Measurements from ENCODE around the gene RIC8B.
A peak's percentile ranks its signal among the peaks of the same experiment; 100 is the strongest.

The RIC8B gene

DNA sequence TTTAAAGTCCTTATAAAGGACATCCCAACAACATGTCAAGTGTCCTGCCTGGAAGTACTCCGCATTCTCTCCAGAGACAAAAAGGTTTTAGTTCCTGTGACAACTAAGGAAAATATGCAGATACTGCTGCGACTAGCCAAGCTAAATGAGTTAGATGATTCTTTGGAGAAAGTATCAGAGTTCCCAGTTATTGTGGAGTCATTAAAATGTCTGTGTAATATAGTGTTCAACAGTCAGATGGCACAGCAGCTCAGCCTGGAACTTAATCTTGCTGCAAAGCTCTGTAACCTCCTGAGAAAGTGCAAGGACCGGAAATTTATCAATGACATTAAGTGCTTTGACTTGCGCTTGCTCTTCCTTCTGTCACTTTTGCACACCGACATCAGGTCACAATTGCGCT lies 40.2 kb downstream of the RIC8B start:
- no peak for DNase-seq

DNA sequence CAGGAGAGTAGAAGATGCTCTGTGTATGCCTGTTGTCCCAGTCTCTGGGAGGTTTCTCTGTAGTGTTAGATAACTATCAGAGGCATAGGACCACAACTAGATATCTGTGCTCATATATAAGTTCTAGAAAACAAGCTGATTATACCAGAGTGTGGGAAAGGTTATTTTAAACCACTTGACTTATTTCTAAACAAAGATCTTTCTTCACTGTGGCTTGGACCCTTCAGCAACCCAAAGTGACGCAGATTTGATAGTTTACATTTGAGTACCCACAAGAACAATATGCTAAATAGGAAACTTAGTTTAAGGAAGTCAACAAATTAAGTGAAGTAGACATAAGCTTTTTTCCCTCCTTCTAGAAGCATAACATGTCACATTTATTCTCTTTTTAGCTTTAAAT lies 41.3 kb downstream of the RIC8B start:
- no peak for DNase-seq

DNA sequence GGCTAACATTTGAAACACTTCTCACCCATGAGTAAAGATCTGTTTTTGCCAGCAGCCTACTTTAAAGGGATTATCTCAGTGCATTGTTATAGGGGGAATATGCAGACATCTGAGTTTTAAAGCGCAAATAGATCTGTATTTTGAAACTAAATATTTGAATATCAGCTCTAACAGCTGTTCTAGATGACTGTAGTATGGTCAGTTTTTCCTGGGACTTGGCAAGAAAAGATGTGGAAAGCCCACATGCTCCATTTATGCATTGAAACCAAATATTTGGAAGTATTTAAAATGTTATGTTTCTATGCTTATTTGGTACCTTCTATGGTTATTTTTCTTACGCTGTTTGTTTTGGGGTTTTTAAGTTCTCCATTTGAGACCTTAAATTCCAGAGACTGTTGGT lies 41.7 kb downstream of the RIC8B start:
- DNase-seq = no peak

DNA sequence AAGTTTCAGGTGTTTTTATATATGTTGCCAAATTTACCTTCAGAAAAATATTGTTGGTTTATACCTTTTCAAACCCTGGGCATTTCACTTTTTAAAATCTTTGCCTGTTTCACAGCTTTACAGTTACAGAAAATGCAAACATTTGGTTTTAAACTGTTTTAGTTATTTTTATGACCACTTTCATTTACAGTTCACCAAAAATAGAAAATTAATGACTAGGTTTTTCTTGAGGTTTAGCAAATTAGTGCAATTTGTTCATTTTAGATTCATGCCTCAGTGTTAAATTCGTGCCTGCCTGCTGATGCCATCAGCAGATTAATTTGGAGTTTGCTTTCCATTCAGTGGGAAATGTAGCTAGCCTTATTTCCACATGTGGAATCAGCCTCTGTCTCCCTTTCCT lies 45.5 kb downstream of the RIC8B start:
- no peak for DNase-seq

DNA sequence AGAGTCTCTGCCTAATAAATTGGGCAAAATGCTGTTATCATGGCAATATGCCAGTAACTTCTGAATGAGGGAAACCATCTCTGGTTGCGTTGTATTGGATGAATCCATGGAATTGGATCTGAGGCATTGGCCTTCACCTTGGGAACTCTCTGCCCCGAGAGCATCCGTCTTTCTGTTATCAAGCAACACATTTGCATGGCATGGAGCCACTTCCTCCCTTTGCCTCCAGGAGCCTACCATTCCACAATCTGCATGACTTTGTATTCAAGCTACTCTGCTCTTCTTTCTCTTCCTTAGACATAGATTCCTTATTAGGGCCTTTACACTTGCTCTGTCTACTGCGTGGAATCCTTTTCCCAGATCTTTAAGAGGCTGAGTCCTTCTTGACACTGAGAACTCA lies 57.2 kb downstream of the RIC8B start:
- no peak for DNase-seq

DNA sequence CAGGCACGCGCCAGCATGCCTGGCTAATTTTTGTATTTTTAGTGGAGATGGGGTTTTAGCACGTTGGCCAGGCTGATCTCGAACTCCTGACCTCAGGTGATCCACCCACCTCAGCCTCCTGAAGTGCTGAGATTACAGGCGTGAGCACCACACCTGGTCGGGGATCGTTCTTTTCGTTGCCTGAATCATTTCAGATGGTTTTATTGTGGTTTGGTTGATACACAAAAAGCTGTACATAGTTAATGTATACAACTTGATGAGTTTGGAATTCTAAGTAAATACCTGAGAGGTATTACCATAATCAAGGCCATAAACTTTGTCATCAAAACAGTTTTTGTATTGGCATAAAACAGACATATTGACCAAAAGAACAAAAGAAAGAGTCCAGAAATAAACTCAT lies 63.3 kb downstream of the RIC8B start:
- no peak for DNase-seq

DNA sequence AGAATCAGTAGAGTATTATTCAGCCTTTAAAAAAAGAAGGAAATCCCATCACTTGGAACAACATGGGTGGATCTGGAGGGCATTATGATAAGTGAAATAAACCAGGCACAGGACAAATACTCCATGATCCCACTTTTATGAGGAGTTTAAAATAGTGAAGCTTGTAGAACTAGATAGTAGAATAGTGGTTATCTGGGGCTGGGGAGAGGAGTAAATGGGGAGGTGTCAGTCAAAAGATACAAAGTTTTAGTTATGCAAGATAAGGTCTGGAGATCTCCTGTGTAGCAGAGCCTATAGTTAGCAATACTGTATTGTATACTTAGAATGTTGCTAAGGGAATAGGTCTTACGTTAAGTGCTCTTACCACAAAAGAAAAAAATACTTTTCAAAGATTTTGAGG lies 64.9 kb downstream of the RIC8B start:
- DNase-seq = no peak

DNA sequence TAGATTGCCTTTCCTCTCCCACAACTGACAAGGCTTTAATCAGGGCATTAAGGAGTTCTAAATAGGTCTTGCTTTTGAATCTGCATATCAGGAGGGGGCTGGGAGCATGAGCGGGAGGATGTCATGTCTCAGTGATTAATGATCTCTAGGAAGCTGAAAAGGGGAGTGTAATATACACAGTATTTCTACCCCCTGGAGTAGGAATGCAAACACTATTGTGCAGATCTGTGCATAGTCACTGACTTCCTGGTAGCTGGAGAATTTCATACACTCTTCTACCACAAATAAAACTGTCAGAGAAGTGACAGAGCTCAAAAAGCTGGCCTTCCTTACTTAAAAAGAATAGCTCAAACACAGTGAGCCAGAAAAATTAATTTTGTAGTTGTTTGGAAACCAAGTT lies 65.8 kb downstream of the RIC8B start:
- no peak for DNase-seq

DNA sequence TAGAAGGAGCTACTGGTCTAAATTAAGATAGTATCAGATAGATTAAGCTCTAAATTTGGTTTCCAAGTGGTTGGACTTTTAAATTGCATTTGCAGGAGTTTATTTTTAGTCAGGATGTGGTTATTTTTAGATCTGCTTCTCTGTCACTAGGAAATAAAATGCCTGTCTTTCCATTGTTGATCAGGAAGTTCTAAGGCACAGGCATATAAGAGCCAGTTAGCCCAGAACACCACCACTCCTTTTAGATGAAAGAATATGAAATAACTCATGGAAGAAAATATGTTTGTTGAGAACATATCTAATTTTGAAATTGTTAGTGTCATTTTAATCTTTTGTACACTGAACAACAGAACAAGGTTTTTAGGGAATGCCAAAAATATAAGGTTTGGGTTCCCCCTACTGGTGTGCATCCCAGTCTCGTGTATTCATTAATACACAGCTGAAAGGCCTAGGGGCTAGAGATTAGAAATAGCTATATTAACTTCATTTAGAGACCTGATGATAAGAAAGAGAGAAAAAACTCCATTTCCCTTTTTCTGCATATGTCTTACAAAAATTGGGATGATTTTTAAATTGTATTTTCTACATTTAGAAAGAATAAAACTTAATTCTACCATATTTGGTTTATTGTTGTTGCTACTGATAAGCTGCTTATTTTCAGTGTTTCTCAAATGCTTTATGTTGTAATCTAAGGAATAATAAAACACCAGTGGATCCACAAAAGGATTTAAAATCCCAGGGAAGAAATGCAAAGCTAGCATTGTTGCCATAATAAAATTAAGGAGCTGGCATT lies 67.2 kb downstream of the RIC8B start:
- peak; percentile 50 for DNase-seq

DNA sequence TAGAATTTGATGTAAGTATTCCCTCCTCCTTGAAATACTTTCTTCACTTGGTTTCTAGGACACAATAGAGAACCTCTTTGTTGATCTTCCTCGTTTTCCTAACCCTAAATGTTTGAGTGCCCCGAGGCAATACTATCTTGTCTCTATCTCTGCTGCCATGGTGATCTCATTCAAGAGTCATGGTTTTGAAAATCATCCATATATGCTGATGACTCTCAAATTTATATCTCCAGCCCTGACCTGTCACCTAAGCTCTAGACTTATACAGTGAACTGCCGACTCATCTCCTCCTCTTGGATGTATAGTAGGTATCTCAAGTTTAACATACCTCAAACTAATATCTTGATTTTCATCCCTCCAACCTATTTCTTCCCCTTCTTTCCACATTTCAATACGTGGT lies 71.4 kb downstream of the RIC8B start:
- DNase-seq = no peak

DNA sequence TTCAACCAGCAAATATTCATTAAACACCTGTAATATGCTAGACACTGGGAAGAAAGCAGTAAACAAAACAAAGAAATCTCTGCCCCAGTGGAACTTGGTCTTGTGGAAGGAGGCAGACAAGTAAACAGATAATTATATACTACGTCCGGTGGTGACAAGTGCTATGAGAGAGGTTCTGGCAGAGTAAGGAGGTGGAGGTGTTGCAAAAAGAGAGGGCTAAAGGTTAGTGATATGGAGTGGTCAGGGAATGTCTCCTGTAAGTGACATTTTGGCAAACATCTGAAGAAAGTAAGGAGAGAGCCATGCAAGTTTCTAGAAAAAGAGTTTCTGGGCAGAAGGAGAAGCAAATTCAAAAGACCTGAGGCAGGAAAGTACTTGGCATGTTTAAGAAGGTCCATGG lies 73.4 kb downstream of the RIC8B start:
- DNase-seq = no peak

DNA sequence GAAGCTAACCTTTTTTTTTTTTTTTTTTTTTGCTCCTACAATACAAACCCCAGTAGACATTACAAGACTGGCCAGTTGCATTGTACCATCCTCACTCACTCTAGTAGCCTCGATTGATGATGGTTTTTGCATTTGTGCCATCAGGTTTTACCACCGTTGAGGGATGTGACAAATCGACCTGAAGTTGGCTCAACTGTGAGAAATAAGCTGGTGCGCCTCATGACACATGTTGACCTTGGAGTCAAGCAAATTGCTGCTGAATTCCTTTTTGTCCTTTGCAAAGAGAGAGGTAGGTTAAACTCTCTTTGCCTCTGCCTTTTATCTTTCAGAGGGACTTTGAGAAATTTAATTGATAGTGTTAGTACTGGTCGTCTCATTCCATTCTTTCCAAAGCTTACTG lies 76.8 kb downstream of the RIC8B start:
- DNase-seq = no peak

DNA sequence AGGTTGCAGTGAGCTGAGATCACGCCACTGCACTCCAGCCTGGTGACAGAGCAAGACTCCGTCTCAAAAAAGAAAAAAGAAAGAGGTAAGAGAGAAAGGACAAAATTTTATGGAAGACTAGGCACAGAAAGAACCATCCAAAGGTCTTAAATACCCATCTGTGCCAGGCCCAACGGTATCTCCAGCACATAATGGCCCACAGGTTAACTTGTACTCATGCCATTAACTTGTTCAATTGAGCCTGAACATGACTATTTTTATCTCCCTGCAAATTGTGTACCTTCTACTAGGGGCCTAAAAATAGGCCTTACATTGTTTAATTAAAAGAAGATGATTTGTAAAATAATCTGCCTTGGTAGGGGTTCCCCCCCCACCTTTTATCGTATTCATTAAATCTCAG lies 80.2 kb downstream of the RIC8B start:
- DNase-seq = no peak

DNA sequence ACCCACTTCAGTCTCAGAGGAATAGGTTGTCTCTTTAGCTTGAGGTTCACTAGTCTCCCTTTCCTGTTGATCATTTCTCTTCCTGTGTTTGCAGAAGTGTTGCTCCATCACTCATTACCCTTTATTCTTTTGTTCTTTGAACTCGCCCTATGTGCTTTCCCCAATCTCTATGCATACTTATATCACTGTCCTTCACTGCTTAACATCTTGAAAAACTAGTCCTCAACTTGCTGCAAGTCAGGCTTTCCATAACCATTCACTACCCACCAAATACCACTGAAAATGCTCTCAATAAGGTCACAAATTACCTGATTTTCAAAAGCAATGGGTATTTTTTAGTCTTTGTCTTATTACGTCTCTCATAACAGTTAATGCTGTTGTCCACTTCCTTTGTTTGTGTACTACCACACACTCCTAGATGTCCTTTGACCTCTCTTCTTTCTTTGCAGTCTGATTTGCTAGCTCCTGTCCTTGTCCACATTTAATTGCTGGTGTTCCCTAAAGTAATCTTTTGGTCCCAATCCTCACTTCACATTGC lies 80.8 kb downstream of the RIC8B start:
- DNase-seq = no peak

DNA sequence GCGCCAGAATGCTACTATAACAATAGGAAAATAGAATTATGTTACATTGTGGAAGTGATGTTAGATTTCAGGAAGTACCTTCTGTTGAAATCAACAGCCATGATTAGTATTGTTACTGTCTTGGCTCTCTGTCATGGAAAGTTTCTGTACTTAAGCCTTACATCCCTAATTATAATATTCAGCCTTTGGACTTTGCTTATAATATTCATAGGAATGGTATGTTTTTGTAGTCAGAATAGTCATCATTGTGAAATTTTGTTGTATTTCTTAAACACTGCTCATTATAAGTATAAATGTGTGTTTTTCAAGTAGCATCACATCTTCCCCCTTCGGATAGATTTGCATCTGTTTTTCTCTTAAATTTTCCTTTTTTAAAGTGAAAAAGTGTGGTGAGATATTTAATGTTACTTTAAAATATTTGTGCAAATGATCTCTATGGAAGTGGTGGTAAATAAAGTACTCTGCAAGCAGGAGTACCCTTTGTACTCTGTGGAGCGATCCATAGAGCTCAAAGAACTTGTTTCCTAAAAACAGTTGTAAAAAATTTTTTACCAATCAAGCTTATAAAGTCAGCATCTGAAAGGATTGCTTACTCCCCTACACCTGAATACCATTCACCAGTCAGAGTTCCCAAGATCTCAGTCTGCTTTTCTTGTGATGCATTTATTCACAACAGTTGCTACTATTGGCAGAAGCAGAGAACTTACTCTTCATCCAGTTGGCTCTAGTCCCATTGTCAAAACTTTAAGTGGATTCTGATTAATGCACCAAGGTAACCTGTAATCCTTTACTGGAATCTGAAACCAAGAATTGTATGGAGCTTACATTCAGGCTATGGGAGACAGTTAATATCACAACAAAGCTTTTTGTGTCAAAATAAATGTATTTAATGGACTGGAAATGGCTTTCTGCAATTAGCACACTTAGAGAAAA lies 87.8 kb downstream of the RIC8B start:
- DNase-seq = no peak

DNA sequence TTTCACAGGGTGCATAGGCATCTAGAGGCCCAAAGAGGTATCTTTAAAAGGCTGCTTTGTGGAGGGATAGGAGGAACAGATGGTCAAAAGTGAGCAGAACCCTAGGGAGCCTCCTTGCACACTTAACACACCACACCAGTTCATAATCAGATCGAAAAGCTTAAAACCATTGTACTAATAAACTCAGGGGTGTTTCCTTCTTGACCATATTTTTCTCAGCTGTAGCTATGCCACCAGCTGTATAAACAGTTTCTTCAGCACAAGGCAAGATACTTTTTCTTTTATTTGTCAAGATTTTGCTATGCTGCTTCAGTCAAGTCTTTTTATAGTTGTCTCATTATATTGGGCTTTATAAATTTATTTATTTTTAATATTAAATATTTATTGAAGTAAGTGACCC lies 88.7 kb downstream of the RIC8B start:
- DNase-seq = no peak

DNA sequence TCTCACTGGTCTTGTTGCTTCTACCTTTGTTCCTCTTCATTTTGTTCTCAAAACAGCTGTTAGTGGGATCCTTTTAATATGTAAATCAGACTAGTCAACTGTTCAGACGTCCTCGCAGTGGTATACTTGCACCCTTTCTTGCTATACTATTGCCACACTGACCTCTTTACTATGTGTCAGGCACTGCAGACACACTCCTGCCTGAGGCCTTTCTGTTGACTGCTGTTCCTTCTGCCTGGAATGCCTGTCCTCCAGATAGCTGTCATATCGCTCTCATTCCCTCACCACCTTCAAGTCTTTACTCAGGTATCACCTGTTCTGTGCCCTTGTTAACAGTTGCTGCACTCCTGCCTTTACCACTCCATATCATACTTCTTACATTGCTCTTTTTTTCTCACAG lies 91.2 kb downstream of the RIC8B start:
- DNase-seq = no peak

DNA sequence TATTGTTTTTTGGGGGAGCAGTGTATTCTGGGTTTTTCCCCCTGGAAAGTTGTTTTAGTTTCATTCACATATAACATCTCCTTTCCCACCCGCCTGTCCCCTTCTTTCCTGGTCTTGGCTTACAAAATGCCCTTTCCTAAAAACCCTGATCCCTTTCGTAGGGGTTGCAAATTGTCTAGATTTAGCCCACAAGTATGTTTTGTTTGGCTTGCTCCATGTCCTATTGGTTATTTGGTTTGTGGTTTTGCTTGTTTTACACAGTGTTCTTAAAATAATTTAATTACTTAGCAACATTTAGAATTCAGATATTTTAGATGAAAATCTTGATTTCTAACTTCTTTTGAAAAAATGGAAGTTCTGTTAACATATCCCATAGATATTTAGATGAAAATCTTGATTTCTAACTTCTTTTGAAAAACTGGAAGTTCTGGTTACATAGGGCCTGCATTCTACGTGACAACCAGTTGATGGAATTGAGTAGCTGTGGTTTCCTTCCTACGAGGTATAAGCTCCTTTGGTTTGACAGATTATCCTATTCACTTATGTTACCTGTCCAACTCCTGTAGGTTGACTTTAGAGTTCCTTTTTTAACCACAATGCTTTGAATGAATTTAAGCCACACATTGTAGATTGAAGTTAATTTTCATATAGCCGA lies 92.1 kb downstream of the RIC8B start:
- DNase-seq = no peak

DNA sequence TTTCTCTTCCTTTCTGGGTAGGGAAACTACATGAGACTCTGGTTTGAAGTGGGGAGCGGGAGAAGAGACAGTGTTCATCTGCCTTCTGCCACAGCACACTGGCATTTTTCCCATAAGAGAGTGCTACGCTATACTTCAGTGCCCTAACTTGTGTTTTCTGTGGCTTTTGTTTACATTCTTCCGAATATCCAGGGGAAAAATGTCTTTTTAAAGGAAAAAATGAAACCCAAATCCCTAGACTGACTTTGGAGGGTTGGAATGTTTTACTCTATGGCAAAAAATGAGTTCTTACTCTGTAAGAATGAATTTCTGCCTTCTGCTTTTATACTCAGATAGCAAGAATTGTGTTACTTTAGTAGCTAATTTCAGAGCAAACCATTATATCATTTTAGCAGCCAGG lies 93.2 kb downstream of the RIC8B start:
- DNase-seq = no peak

DNA sequence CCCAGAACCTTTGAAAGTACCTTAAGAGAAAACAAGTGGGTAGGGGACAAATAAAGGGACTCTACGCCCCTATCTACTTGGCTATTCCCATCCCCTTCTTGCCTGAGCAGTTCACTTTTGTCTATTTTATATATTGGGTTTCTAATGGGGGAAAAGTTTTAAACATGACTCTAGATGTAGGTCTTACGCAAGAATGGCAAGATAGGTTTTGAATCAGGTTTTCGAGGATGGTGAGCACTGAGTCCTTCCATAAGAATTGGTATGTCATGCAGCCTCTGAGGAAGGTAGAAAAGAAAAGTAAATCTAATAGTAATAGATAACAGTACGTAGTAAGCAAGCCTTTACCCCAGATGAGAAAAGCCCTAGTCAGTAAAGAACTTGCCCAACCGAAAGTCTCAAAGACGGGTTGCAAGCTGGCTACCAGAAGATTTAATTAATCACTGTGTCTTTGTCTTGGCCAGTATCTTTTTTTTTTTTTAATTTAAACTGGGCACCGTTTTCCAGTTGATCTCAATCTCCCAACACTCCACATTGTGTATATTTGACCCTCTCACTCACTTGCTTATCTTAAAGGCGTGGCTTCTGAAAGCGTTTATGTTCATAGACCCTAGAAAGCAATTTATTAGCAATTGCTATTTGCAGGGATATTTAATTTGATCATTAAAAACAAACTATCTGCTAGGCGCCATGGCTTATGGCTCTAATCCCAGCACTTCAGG lies 94.7 kb downstream of the RIC8B start:
- no peak for DNase-seq

DNA sequence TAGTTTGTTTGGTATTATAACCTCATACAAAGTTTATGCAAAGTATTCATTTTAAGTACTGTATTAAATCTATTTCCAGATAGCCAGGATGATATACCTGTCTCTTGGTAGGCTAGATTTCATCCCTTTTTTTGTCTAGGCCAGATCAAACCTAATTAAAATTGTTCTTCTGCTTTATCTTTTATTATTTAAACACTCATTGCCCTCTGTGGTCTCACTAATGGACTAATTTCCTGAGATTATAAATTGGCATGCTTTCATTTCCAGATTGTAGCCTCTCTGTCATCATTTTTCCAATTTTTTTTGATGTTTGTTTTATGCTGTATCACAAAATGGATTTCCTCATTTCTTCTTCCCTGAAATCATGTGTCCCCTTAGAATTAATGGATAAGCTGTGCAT lies 95.6 kb downstream of the RIC8B start:
- no peak for DNase-seq

DNA sequence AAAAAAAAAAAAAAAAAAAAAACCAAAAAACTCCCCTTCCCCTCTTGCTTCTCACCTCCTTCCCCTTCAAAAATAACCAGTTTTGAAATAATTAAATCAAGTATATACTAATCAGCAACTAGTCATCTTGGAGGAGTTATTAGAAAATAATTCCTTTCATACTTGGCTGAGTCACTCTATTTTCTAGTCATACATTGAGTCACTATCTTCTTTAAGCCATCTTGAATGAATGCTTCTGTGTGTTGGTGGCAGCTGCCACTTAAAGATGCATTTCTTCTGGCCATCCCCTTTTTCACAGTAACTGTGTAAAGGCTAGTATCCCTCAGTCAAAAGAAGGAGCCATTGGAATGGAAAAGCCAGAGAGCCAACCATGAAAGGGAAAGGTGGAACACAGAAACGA lies 97.0 kb downstream of the RIC8B start:
- no peak for DNase-seq

DNA sequence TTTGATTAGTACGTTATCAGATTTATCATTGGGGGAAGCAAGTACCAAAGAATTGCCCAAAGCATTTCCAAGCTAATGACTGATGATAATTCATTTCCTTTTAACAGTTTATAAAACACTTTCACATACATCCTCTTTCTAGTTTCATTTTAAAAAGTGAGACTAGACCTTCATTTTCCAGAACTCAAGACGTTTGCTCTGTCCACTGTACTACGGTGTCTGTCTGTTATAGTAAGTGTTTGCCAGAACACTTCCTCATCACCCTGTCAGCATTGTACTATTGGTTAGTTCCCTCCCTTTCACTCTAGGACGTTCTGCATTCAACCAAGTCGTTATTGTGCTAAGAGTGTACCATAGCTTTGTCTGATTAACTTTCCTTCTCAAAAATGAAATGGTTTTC lies 99.5 kb downstream of the RIC8B start:
- DNase-seq = no peak

All from CD4-positive, alpha-beta T cell treated with Interleukin-4 for 4 hours (primary cell).